ENCODE results near the gene TEKT2.

TEKT2 gene

GRCh38 chr1:36087233-36088123 lies 3.6 kb downstream of the TEKT2 start:
- no peak for DNase-seq

GRCh38 chr1:36088265-36088576 lies 4.3 kb downstream of the TEKT2 start:
- DNase-seq = no peak

GRCh38 chr1:36088577-36089392 lies 4.9 kb downstream of the TEKT2 start, which contains the start of gene ADPRS:
Gene ADPRS (plus strand): TSS chr1:36088892. CDS start chr1:36088905, 13 bp downstream.
- peak; percentile 93 for DNase-seq

- DNase-seq = no peak
These were observed 5.7 kb downstream of the TEKT2 start for GRCh38 chr1:36089393-36090121.

- no peak for DNase-seq
These were observed 7.2 kb downstream of the TEKT2 start for GRCh38 chr1:36091141-36091540.

- no peak for DNase-seq
These were observed 7.8 kb downstream of the TEKT2 start for GRCh38 chr1:36091698-36092097.

- no peak for DNase-seq
These were observed 8.4 kb downstream of the TEKT2 start for GRCh38 chr1:36092166-36092797.

- no peak for DNase-seq
These were observed 8.9 kb downstream of the TEKT2 start for GRCh38 chr1:36092798-36093185.

- DNase-seq = no peak
These were observed 9.3 kb downstream of the TEKT2 start for GRCh38 chr1:36093226-36093625.

- DNase-seq = no peak
These were observed 10.0 kb downstream of the TEKT2 start for GRCh38 chr1:36093929-36094328.

- DNase-seq = no peak
These were observed 10.7 kb downstream of the TEKT2 start for GRCh38 chr1:36094621-36095061.

- no peak for DNase-seq
These were observed 12.0 kb downstream of the TEKT2 start for GRCh38 chr1:36095760-36096405.

- DNase-seq = peak; percentile 79
These were observed 12.9 kb downstream of the TEKT2 start for GRCh38 chr1:36096500-36097432.

- no peak for DNase-seq
These were observed 14.0 kb downstream of the TEKT2 start for GRCh38 chr1:36097693-36098585.

- DNase-seq = no peak
These were observed 14.9 kb downstream of the TEKT2 start for GRCh38 chr1:36098650-36099365.

- DNase-seq = peak; percentile 90
These were observed 15.9 kb downstream of the TEKT2 start for GRCh38 chr1:36099681-36100341.

GRCh38 chr1:36100376-36100775 lies 16.5 kb downstream of the TEKT2 start:
- peak; percentile 47 for DNase-seq

GRCh38 chr1:36101546-36101945 lies 17.7 kb downstream of the TEKT2 start:
- DNase-seq = no peak

GRCh38 chr1:36106269-36106668 lies 22.4 kb downstream of the TEKT2 start:
- DNase-seq = no peak
